Activated CD4-positive, alpha-beta T cell treated with anti-CD3 and anti-CD28 coated beads, Interleukin-2, Interleukin-6, amounts not matched to agents 100 ng/mL and 50 ng/mL, durations not matched to agents 16 hours and 8 hours (primary cell): ENCODE data around the gene MCM8.

Experiments used
- DNase-seq: peaks from one replicate; pipeline ENCODE4 v3.0.0-alpha.2; 2020

MCM8 gene

DNA sequence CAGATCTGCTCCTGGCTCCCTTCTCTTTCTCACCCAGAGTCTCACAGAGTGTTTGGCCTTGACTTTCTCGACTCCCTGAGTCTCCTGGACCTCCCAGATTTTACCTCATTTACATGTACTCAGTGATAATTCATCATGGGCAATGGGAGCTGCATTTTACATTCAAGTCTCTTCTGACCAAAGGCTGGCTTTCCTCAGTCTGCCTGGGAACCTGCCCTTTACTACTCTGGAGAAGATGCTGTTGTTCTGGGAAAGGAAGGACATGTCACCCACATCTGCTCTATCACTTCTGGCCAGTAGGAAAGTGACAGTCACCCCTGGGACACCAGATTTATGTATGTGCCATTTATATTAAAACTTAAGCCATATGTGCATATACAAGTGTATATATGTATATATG is 96.0 kb downstream of the MCM8 start:
- DNase-seq = no peak

DNA sequence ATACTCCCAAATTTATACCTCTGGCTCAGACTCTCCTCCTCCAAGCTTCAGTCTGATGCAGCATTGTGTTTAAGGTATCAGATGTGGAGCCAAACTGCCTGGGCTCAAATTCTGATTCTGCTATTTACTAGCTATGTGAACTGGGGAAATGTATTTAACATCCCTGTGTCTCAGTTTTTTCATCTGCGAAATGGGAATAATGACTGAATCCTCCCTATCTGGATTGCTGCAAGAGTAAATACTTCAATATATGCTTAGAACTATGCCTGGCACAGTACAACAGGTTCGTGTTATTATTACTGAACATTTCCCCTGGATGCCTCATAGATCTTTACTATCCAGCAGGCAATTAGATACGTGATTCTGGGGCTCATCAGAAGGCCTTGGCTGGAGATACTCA is 97.9 kb downstream of the MCM8 start:
- no peak for DNase-seq
